Measurements from ENCODE around the gene KIF16B. TPM values are rescaled to one million over a fixed set of nuclear protein-coding genes. Genes with fewer than 3 reads are reported as not detected.

KIF16B gene
- total and polyA plus RNA-seq, 4 donors = 5.1 to 19.7 (median 8.4) TPM

GRCh38 chr20:16583474-16583873, 10.2 kb upstream of the KIF16B start:
- Histone ChIP-seq H3K27me3 (ENCODE audit: control insufficient read depth in 4 of 4, insufficient read depth in 4 of 4, low read length in 3 of 4) (no peaks in the 10 kb centered on the region), H3K9me3 (ENCODE audit: control insufficient read depth in 4 of 4, low read length in 3 of 4) (no peaks in the 10 kb centered on the region), H3K4me1 (ENCODE audit: control insufficient read depth in 4 of 4, insufficient read depth in 4 of 4, low read length in 3 of 4) (no peaks in the 10 kb centered on the region), H3K9ac (ENCODE audit: low read depth in 1 of 2, low read length in 2 of 2) (no peak overlapping the region), H3K36me3 (ENCODE audit: control insufficient read depth in 4 of 4, insufficient read depth in 3 of 4, low read depth in 1 of 4, low read length in 3 of 4) (no peaks in the 10 kb centered on the region), H3K27ac (ENCODE audit: low read depth in 1 of 2, low read length in 2 of 2) (no peak overlapping the region), H3K4me3 (ENCODE audit: low read depth in 1 of 3, low read length in 3 of 3) (no peak overlapping the region)
- no peak for DNase-seq (ENCODE audit: low spot score)
- 83% methylated on average over 2 of the region's 2 CpGs for WGBS
- TF ChIP-seq MAX (IDR thresholded peaks at IDR 0.05) (no peak), CTCF (IDR thresholded peaks at IDR 0.05; ENCODE audit: low read depth, low read length, missing input control) (no peak), GABPA (IDR thresholded peaks at IDR 0.05 in 1 of 2, conservative IDR thresholded peaks at IDR 0.05 in 1 of 2) (no peak), TAF1 (conservative IDR thresholded peaks at IDR 0.05) (no peak), NR2F2 (IDR thresholded peaks at IDR 0.05) (no peak), YY1 (IDR thresholded peaks at IDR 0.05) (no peak), RAD21 (IDR thresholded peaks at IDR 0.05) (no peak), HNF4G (IDR thresholded peaks at IDR 0.05) (no peak), JUND (IDR thresholded peaks at IDR 0.05) (no peak), RXRA (IDR thresholded peaks at IDR 0.05) (no peak), SP1 (IDR thresholded peaks at IDR 0.05) (no peak), EGR1 (IDR thresholded peaks at IDR 0.05; ENCODE audit: low read depth in 2 of 2) (no peak), FOXA2 (IDR thresholded peaks at IDR 0.05) (no peak), REST (IDR thresholded peaks at IDR 0.05) (no peak), ZBTB33 (IDR thresholded peaks at IDR 0.05) (no peak), HNF4A (conservative IDR thresholded peaks at IDR 0.05) (no peak), ATF3 (IDR thresholded peaks at IDR 0.05) (no peak), FOXA1 (IDR thresholded peaks at IDR 0.05) (no peak)

All from liver (tissue), 9 donors.